Measurements from ENCODE around the gene CYP46A1.

DNA sequence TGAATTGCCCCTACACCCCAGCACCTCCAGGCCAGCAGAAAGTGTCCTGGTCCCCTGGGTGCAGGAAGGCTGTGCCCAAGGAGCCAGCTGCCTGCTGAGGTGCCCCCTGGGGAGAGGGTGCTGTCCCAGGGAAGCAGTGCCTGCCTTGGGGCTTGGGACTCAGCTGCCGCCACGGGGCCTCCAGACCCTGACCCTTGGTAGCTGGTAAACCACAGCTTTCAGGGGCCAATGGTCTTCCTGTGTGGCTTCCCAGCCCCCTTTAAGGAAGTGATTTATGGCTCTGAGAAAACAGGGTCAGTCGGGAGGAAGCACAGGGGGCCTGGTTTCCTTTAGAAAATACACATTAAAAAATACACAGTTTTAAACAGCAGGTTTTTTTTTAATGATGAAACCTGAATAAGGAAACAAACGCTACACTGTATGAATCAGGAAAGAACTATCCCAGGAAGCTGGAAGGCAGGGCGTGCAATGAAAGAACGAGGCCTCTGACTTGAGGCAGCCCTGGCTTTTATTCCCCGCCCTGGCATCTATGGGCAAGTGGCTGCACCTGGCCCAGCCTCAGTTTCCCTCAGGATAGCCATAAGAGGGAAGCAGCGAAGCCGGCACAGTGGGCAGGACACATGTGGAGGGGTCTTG, 68.5 kb downstream of the CYP46A1 start:
- TF ChIP-seq CTCF (IDR thresholded peaks at IDR 0.05) = no peak
- no peak for TF ChIP-seq ZFX (IDR thresholded peaks at IDR 0.05; ENCODE audit: borderline replicate concordance)

Measured in 22Rv1 (cell line).